ENCODE data around the gene BYSL.

- TF ChIP-seq CTCF (conservative IDR thresholded peaks at IDR 0.05; ENCODE audit: low read length) (no peak), EZH2phosphoT487 (IDR thresholded peaks at IDR 0.05; ENCODE audit: borderline replicate concordance) (no peak)
Observed at GRCh38 chr6:41887331-41887751, 34.0 kb upstream of the BYSL start.
